GM23248 (cell line): ENCODE data around the gene IQCN. TPM values are rescaled to one million over a fixed set of nuclear protein-coding genes. Genes with fewer than 3 reads are reported as not detected.

Source experiments
- DNase-seq: peaks from one replicate; pipeline ENCODE4 v3.0.0-alpha.2; 2015
- H2AFZ ChIP-seq: fragments of 200-600 bp; sonication (generic); 2 replicates; pipeline ENCODE4 v1.6.1; 2016; ENCODE audit warnings: antibody characterized with exemption
- H3F3A ChIP-seq: fragments of 200-600 bp; sonication (generic); 2 replicates; pipeline ENCODE4 v1.6.1; 2016; ENCODE audit warnings: mild to moderate bottlenecking, antibody characterized with exemption, mixed run types; ENCODE audit not compliant: insufficient read depth
- H3K27ac ChIP-seq: fragments of 200-600 bp; sonication (generic); 2 replicates; pipeline ENCODE4 v1.5.1; 2016; ENCODE audit warnings: mild to moderate bottlenecking
- H3K27me3 ChIP-seq: fragments of 200-600 bp; sonication (generic); replicated peaks from 2 replicates; pipeline ENCODE4 v1.6.1; 2016; ENCODE audit warnings: mild to moderate bottlenecking; ENCODE audit not compliant: insufficient read depth
- H3K36me3 ChIP-seq: fragments of 200-600 bp; sonication (generic); 2 replicates; pipeline ENCODE4 v1.6.1; 2016; ENCODE audit warnings: low read depth, mild to moderate bottlenecking
- H3K4me1 ChIP-seq: fragments of 200-600 bp; sonication (generic); 2 replicates; pipeline ENCODE4 v1.6.1; 2016; ENCODE audit warnings: mild to moderate bottlenecking; ENCODE audit not compliant: insufficient read depth
- H3K4me2 ChIP-seq: fragments of 200-600 bp; sonication (generic); one replicate; pipeline ENCODE4 v1.6.1; 2016; ENCODE audit warnings: mild to moderate bottlenecking; ENCODE audit not compliant: unreplicated experiment
- H3K4me3 ChIP-seq: fragments of 200-600 bp; sonication (generic); 2 replicates; pipeline ENCODE4 v1.5.1; 2016; ENCODE audit warnings: mild to moderate bottlenecking
- H3K79me2 ChIP-seq: fragments of 200-600 bp; sonication (generic); 2 replicates; pipeline ENCODE4 v1.6.1; 2016; ENCODE audit warnings: mild to moderate bottlenecking; ENCODE audit not compliant: insufficient read depth
- H3K9ac ChIP-seq: fragments of 200-600 bp; sonication (generic); 2 replicates; pipeline ENCODE4 v1.6.1; 2016; ENCODE audit warnings: mild to moderate bottlenecking
- H3K9me2 ChIP-seq: fragments of 200-600 bp; sonication (generic); 2 replicates; pipeline ENCODE4 v1.6.1; 2016; ENCODE audit warnings: mixed run types, mild to moderate bottlenecking, moderate library complexity; ENCODE audit not compliant: insufficient read depth
- H3K9me3 ChIP-seq: fragments of 200-600 bp; sonication (generic); one replicate; pipeline ENCODE4 v1.6.1; 2017; ENCODE audit warnings: low read depth
- H4K20me1 ChIP-seq: fragments of 200-600 bp; sonication (generic); 2 replicates; pipeline ENCODE4 v1.6.0; 2016; ENCODE audit not compliant: insufficient read depth
- EZH2 ChIP-seq: fragments of 200-600 bp; sonication (generic); IDR thresholded peaks from 2 replicates; pipeline ENCODE4 v1.6.1; 2018; ENCODE audit warnings: antibody characterized with exemption, mild to moderate bottlenecking; ENCODE audit not compliant: insufficient read depth, poor library complexity, severe bottlenecking
- EZH2phosphoT487 ChIP-seq: fragments of 200-600 bp; sonication (generic); IDR thresholded peaks from 2 replicates; pipeline ENCODE4 v1.6.1; 2018; ENCODE audit warnings: antibody characterized with exemption, moderate library complexity, mild to moderate bottlenecking, low read depth; ENCODE audit not compliant: insufficient read depth
- WGBS, 2 experiments: methylation state at CpG; one replicate each; pipeline ENCODE4 v1.1.6; 2015 to 2017; ENCODE audit warnings: low lambda C conversion rate in 2 of 2, low coverage in 1 of 2; ENCODE audit errors: missing lambda C conversion rate in 2 of 2; 5-methylcytosine and 5-hydroxymethylcytosine counted together
- in situ Hi-C: fragments of 300-500 bp; cut with MboI; formaldehyde crosslinking; loops from 2 replicates; pipeline ENCODE4 v1.15.0; 2020
- polyA plus RNA-seq: library from polyadenylated mRNA; unstranded; fragments of >200 nt; fragmentation: Nextera tagmentation; extraction: Ambion mirVana; gene quantifications from 2 replicates; pipeline ENCODE4 v1.2.1, GENCODE V29; 2016
- total RNA-seq: library from RNA; depleted of rRNA; stranded (reverse); fragments of >200 nt; shearing (Covaris generic); gene quantifications from 2 replicates; pipeline ENCODE4 v1.2.3, GENCODE V29; 2014

Gene IQCN
- total and polyA plus RNA-seq, 2 experiments from 2014 or later: 0.11 to 0.16 TPM

DNA sequence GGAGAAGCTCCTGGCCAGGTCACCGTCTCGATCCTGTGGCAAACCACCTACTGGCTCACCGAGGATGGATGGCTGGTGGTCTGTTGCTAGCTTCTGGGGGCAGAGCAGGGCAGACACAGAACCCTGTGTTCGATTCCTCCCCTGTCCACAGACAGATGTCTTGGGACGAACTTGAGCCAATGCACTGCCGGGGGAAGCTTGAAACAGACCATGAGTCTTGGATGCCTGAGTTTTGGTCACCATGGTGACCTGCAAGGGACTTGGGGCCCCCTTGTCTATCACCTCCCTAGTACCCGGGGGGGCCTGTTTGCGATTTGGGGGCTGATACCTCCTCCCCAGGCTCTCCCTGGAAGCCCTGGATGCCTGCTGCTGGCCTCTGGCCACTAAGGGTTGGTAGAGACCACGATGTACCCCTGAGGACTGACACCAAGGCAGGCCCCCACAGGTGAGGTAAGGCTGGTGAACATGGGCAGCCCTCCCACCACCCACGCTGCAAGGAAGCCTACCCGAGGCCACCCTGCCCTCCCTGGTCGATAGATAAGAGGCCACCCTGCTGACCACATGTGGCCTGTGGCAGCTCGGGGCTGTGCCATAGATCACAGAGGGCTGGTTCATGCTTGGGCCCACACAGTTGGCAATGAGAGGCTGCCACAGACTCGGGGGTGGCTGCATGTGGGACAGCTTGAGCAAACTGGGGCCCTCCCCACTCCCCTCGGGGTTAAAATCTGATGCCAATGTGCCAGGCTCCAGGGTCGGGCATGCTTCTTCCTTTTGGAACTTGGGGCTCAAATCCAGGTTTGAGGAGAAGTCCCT lies 10.7 kb downstream of the IQCN start:
- no peaks in the 10 kb centered on the region for H3K9me2 ChIP-seq
- H3K9me3 ChIP-seq: no peaks in the 10 kb centered on the region
- H3F3A ChIP-seq: no peaks in the 10 kb centered on the region
- WGBS, 2 experiments: 71 to 73% methylated on average over 16 of the region's 16 CpGs
- no peak for TF ChIP-seq EZH2
- TF ChIP-seq EZH2phosphoT487: no peak
- no peak overlapping the region for H3K27ac ChIP-seq
- DNase-seq: no peak
- no peaks in the 10 kb centered on the region for H3K27me3 ChIP-seq
- no peak overlapping the region for H2AFZ ChIP-seq
- H3K79me2 ChIP-seq: no peaks in the 10 kb centered on the region
- no peak overlapping the region for H3K4me3 ChIP-seq
- H3K4me1 ChIP-seq: peaks cover 6% of the 10 kb centered on the region; the same call in 1 of the 2 replicates
- H4K20me1 ChIP-seq: no peaks in the 10 kb centered on the region
- H3K36me3 ChIP-seq: no peaks in the 10 kb centered on the region
- in situ Hi-C loops: no loop called here
- H3K4me2 ChIP-seq: no peak overlapping the region
- H3K9ac ChIP-seq: no peak overlapping the region

- no peak for TF ChIP-seq EZH2
- no peak for TF ChIP-seq EZH2phosphoT487
- no peaks in the 10 kb centered on the region for H3K9me2 ChIP-seq
- no peak overlapping the region for H3K27ac ChIP-seq
- H2AFZ ChIP-seq: no peak overlapping the region
- peaks cover 6% of the 10 kb centered on the region; the same call in 1 of the 2 replicates for H3K4me1 ChIP-seq
- H3K9me3 ChIP-seq: no peaks in the 10 kb centered on the region
- no peak overlapping the region for H3K9ac ChIP-seq
- no peaks in the 10 kb centered on the region for H3K36me3 ChIP-seq
- H3K4me3 ChIP-seq: no peak overlapping the region
- no peaks in the 10 kb centered on the region for H3F3A ChIP-seq
- no peak overlapping the region for H3K4me2 ChIP-seq
- no peaks in the 10 kb centered on the region for H3K27me3 ChIP-seq
- in situ Hi-C loops: no loop called here
- no peak for DNase-seq
- no peaks in the 10 kb centered on the region for H4K20me1 ChIP-seq
- H3K79me2 ChIP-seq: no peaks in the 10 kb centered on the region
- WGBS, 2 experiments: 91 to 92% methylated on average over 10 of the region's 10 CpGs
Measured at GRCh38 chr19:18262917-18263316, 11.3 kb downstream of the IQCN start.

DNA sequence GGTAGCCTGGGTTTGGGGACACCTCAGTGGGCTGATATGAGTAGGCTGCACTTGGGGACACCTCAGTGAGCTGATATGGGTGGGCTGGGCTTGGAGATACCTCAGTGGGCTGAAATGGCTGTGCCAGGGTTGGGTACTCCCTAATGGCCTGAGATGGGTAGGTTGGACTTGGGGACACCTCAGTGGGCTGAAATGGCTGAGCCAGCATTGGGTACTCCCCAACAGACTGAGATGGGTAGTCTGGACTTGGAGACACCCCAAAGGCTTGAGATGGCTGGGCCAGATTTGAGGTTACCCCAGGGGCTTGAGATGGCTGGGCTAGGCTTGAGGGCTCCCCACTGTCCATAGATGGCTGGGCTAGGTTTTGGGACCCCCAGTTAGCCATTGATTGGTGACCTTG lies 12.1 kb downstream of the IQCN start:
- no peaks in the 10 kb centered on the region for H4K20me1 ChIP-seq
- no peaks in the 10 kb centered on the region for H3K9me3 ChIP-seq
- H3K79me2 ChIP-seq: no peaks in the 10 kb centered on the region
- H3K9ac ChIP-seq: no peak overlapping the region
- no peaks in the 10 kb centered on the region for H3K9me2 ChIP-seq
- H3K4me3 ChIP-seq: no peak overlapping the region
- peaks cover 6% of the 10 kb centered on the region; the same call in 1 of the 2 replicates for H3K4me1 ChIP-seq
- no peaks in the 10 kb centered on the region for H3K36me3 ChIP-seq
- no peak overlapping the region for H3K27ac ChIP-seq
- TF ChIP-seq EZH2 (no peak), EZH2phosphoT487 (no peak)
- H3K4me2 ChIP-seq: no peak overlapping the region
- no peaks in the 10 kb centered on the region for H3F3A ChIP-seq
- in situ Hi-C loops: no loop called here
- no peak for DNase-seq
- H3K27me3 ChIP-seq: no peaks in the 10 kb centered on the region
- H2AFZ ChIP-seq: no peak overlapping the region

DNA sequence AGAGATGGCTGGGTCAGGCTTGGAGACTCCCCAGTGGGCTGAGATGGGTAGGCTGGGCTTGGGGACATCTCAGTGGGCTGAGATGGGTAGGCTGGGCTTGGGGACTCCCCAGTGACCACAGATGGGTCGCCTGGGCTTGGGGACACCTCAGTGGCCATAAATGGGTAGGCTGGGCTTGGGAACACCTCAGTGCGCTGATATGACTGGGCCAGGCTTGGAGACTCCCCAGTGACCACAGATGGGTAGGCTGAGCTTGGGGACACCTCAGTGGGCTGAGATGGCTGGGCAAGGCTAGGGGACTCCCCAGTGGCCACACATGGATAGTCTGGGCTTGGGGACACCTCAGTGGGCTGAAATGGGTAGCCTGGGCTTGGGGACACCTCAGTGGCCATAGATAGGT lies 12.8 kb downstream of the IQCN start:
- Histone ChIP-seq H3K27me3 (no peaks in the 10 kb centered on the region), H3K9ac (no peak overlapping the region), H3K4me3 (no peak overlapping the region), H3K79me2 (no peaks in the 10 kb centered on the region), H3K9me2 (no peaks in the 10 kb centered on the region), H3K27ac (no peak overlapping the region), H3K4me1 (peaks cover 6% of the 10 kb centered on the region; the same call in 1 of the 2 replicates), H3K36me3 (no peaks in the 10 kb centered on the region), H4K20me1 (no peaks in the 10 kb centered on the region), H3K4me2 (no peak overlapping the region), H3K9me3 (no peaks in the 10 kb centered on the region), H3F3A (no peaks in the 10 kb centered on the region), H2AFZ (no peak overlapping the region)
- WGBS, 2 experiments: 73 to 83% methylated on average over 2 of the region's 2 CpGs
- no peak for DNase-seq
- no peak for TF ChIP-seq EZH2
- TF ChIP-seq EZH2phosphoT487: no peak
- in situ Hi-C loops: no loop called here

DNA sequence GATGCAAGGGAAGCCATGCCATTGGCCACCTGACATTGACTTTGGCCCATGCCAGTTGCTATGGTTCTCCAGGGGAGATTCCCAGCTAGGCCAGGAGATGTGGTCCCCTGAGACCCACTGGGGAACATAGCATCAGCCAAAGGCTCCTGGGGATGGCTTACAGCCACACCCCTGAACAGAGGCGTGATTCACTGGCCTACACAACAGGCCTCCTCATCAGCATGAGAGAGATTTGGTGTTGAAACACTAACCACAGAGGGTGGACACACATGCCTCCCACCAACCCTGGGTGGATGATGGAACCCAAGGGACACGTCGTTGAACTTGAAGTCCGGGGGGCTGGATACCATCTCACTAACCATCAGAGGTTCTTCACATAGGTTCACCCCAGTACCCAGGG lies 14.4 kb downstream of the IQCN start:
- Histone ChIP-seq H3F3A (no peaks in the 10 kb centered on the region), H2AFZ (no peak overlapping the region), H3K9me3 (no peaks in the 10 kb centered on the region), H3K4me2 (no peak overlapping the region), H3K9me2 (no peaks in the 10 kb centered on the region), H4K20me1 (no peaks in the 10 kb centered on the region), H3K4me1 (peaks cover 6% of the 10 kb centered on the region; the same call in 1 of the 2 replicates), H3K27me3 (no peaks in the 10 kb centered on the region), H3K4me3 (no peak overlapping the region), H3K9ac (no peak overlapping the region), H3K27ac (peak overlapping the region; percentile 51), H3K79me2 (no peaks in the 10 kb centered on the region), H3K36me3 (no peaks in the 10 kb centered on the region)
- in situ Hi-C loops: no loop called here
- DNase-seq: peak; percentile 89
- TF ChIP-seq EZH2phosphoT487 (no peak), EZH2 (no peak)
- 38 to 57% methylated on average over 4 of the region's 4 CpGs for WGBS, 2 experiments
